Measurements from ENCODE around the gene ABHD17A. TPM values are rescaled to one million over a fixed set of nuclear protein-coding genes. Genes with fewer than 3 reads are reported as not detected.

The ABHD17A gene
- total and polyA plus RNA-seq, 4 donors, result 68.8 to 110 (median 91.0) TPM

- H3K4me3 ChIP-seq, result no peak overlapping the region
- WGBS, 2 donors, result 85 to 89% methylated on average over 13 of the region's 13 CpGs
- DNase-seq (no peak), ATAC-seq (ENCODE audit: insufficient read depth, low FRiP score) (no peak)
- TF ChIP-seq, protein P1, sequence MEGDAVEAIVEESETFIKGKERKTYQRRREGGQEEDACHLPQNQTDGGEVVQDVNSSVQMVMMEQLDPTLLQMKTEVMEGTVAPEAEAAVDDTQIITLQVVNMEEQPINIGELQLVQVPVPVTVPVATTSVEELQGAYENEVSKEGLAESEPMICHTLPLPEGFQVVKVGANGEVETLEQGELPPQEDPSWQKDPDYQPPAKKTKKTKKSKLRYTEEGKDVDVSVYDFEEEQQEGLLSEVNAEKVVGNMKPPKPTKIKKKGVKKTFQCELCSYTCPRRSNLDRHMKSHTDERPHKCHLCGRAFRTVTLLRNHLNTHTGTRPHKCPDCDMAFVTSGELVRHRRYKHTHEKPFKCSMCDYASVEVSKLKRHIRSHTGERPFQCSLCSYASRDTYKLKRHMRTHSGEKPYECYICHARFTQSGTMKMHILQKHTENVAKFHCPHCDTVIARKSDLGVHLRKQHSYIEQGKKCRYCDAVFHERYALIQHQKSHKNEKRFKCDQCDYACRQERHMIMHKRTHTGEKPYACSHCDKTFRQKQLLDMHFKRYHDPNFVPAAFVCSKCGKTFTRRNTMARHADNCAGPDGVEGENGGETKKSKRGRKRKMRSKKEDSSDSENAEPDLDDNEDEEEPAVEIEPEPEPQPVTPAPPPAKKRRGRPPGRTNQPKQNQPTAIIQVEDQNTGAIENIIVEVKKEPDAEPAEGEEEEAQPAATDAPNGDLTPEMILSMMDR (IDR thresholded peaks at IDR 0.05; ENCODE audit: control extremely low read depth, extremely low read depth), result no peak
- H3K27ac ChIP-seq (ENCODE audit: low read depth in 1 of 2, low read length in 1 of 2), result no peak overlapping the region
- no peak overlapping the region for H3K9ac ChIP-seq (ENCODE audit: insufficient read depth in 1 of 2, low read length in 2 of 2)
- H3K4me1 ChIP-seq (ENCODE audit: control insufficient read depth in 5 of 5, insufficient read depth in 5 of 5, low read length in 5 of 5), result peaks cover 0 to 10% (median 0%) of the 10 kb centered on the region in 5 donors
- peaks cover 0 to 34% (median 4%) of the 10 kb centered on the region in 4 donors for H3K36me3 ChIP-seq (ENCODE audit: control insufficient read depth in 4 of 4, insufficient read depth in 4 of 4, low read length in 4 of 4)
- no peaks in the 10 kb centered on the region for H3K9me3 ChIP-seq (ENCODE audit: control insufficient read depth in 4 of 4, insufficient read depth in 3 of 4, low read length in 3 of 4)
- no peaks in the 10 kb centered on the region for H3K27me3 ChIP-seq (ENCODE audit: control insufficient read depth in 3 of 3, insufficient read depth in 3 of 3, low read length in 2 of 3)
Observed at GRCh38 chr19:1911098-1911497, 25.8 kb upstream of the ABHD17A start.

DNA sequence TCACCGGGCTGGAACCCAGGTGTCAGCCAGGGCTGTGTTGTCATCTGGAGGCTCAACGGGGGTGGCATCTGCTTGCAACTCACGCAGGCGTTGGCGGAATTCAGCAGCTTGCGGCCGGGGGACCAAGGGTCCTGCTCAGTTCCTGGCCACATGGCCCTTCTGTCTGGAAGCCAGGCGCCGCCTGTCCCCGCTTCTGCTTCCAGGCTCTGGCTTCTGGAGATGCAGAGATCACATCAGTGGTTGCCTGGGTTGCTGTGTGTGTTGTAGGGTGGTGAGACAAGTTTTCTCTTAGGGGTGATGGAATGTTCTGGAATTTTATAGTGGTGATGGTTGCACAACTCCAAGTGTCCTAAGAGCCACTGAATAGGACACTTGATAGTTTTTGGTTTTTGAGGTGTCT is 24.9 kb upstream of the ABHD17A start:
- H3K4me1 ChIP-seq (ENCODE audit: control insufficient read depth in 5 of 5, insufficient read depth in 5 of 5, low read length in 5 of 5), result peaks cover 0 to 16% (median 0%) of the 10 kb centered on the region in 5 donors
- no peak for DNase-seq

GRCh38 chr19:1909761-1910080 is 24.4 kb upstream of the ABHD17A start:
- DNase-seq (no peak), ATAC-seq (ENCODE audit: insufficient read depth, low FRiP score) (no peak)
- Histone ChIP-seq H3K9me3 (ENCODE audit: control insufficient read depth in 4 of 4, insufficient read depth in 3 of 4, low read length in 3 of 4) (no peaks in the 10 kb centered on the region), H3K4me3 (no peak overlapping the region), H3K27ac (ENCODE audit: low read depth in 1 of 2, low read length in 1 of 2) (peak overlapping the region in 1 of 2 donors; percentile 63), H3K36me3 (ENCODE audit: control insufficient read depth in 4 of 4, insufficient read depth in 4 of 4, low read length in 4 of 4) (peaks cover 0 to 28% (median 4%) of the 10 kb centered on the region in 4 donors), H3K9ac (ENCODE audit: insufficient read depth in 1 of 2, low read length in 2 of 2) (no peak overlapping the region), H3K27me3 (ENCODE audit: control insufficient read depth in 3 of 3, insufficient read depth in 3 of 3, low read length in 2 of 3) (no peaks in the 10 kb centered on the region), H3K4me1 (ENCODE audit: control insufficient read depth in 5 of 5, insufficient read depth in 5 of 5, low read length in 5 of 5) (peaks cover 0 to 16% (median 2%) of the 10 kb centered on the region in 5 donors)
- TF ChIP-seq, protein P1 (IDR thresholded peaks at IDR 0.05; ENCODE audit: control extremely low read depth, extremely low read depth), result no peak
- 28 to 46% methylated on average over 8 to 10 of the region's 10 CpGs for WGBS, 2 donors

More for the DNA sequence above, 24.9 kb upstream of the ABHD17A start:
- no peak for ATAC-seq (ENCODE audit: insufficient read depth, low FRiP score)
- Histone ChIP-seq H3K9me3 (ENCODE audit: control insufficient read depth in 4 of 4, insufficient read depth in 3 of 4, low read length in 3 of 4) (no peaks in the 10 kb centered on the region), H3K36me3 (ENCODE audit: control insufficient read depth in 4 of 4, insufficient read depth in 4 of 4, low read length in 4 of 4) (peaks cover 0 to 32% (median 4%) of the 10 kb centered on the region in 4 donors), H3K27me3 (ENCODE audit: control insufficient read depth in 3 of 3, insufficient read depth in 3 of 3, low read length in 2 of 3) (no peaks in the 10 kb centered on the region), H3K9ac (ENCODE audit: insufficient read depth in 1 of 2, low read length in 2 of 2) (no peak overlapping the region), H3K27ac (ENCODE audit: low read depth in 1 of 2, low read length in 1 of 2) (peak overlapping the region in 1 of 2 donors; percentile 63), H3K4me3 (no peak overlapping the region)
- WGBS, 2 donors, result 87 to 91% methylated on average over 10 of the region's 10 CpGs
- TF ChIP-seq, protein P1 (IDR thresholded peaks at IDR 0.05; ENCODE audit: control extremely low read depth, extremely low read depth), result no peak

DNA sequence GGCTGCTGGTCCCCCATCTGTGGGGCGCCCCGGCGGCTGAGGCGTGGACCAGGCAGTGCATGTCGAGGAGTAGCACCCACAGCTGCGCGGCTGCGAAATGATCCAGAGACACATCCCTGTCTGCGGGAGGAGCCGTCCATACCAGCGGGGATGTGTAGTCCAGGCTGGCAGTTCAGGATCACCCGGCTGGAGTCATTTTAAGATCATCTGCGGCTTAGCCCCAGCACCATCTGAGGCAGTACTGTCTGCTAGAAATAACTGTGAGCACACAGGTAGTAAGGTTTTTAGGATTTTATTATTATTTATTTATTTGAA is 23.0 kb upstream of the ABHD17A start:
- TF ChIP-seq, protein P1 (IDR thresholded peaks at IDR 0.05; ENCODE audit: control extremely low read depth, extremely low read depth), result no peak
- Histone ChIP-seq H3K9me3 (ENCODE audit: control insufficient read depth in 4 of 4, insufficient read depth in 3 of 4, low read length in 3 of 4) (no peaks in the 10 kb centered on the region), H3K27ac (ENCODE audit: low read depth in 1 of 2, low read length in 1 of 2) (peak overlapping the region in 1 of 2 donors; percentile 66), H3K36me3 (ENCODE audit: control insufficient read depth in 4 of 4, insufficient read depth in 4 of 4, low read length in 4 of 4) (peaks cover 0 to 21% (median 3%) of the 10 kb centered on the region in 4 donors), H3K4me3 (no peak overlapping the region), H3K9ac (ENCODE audit: insufficient read depth in 1 of 2, low read length in 2 of 2) (no peak overlapping the region), H3K27me3 (ENCODE audit: control insufficient read depth in 3 of 3, insufficient read depth in 3 of 3, low read length in 2 of 3) (no peaks in the 10 kb centered on the region), H3K4me1 (ENCODE audit: control insufficient read depth in 5 of 5, insufficient read depth in 5 of 5, low read length in 5 of 5) (peaks cover 0 to 18% (median 2%) of the 10 kb centered on the region in 5 donors)
- DNase-seq (no peak), ATAC-seq (ENCODE audit: insufficient read depth, low FRiP score) (no peak)
- WGBS, 2 donors, result 88 to 92% methylated on average over 13 of the region's 13 CpGs

Data from lung (tissue), 12 donors.